ENCODE results near the gene MTR. TPM values are rescaled to one million over a fixed set of nuclear protein-coding genes. Genes with fewer than 3 reads are reported as not detected.

Gene MTR
- total and polyA plus RNA-seq, 9 of the 15 experiments (the other 6 are each of a cell fraction or from before 2014, with no cell fraction given) = 3.4 to 44.3 (median 20.3) TPM

- TF ChIP-seq ARID1B (IDR thresholded peaks at IDR 0.05) = no peak
- peak; percentile 40 for TF ChIP-seq MAFG (tag; conservative IDR thresholded peaks at IDR 0.05)
- no peak for TF ChIP-seq HMG20A (CRISPR knock-in tag; conservative IDR thresholded peaks at IDR 0.05)
- TF ChIP-seq MAFK (IDR thresholded peaks at IDR 0.05; ENCODE audit: low read length) = 0 out of 2 replicates have a peak, but pooled peaks have one; percentile 6
- TF ChIP-seq C11orf30 (IDR thresholded peaks at IDR 0.05; ENCODE audit: low read depth) = peak; percentile 48; the same call in 1 of the 2 replicates
- peak; percentile 74 for TF ChIP-seq ZNF316 (IDR thresholded peaks at IDR 0.05)
- in situ Hi-C loops (cut with MboI) (no loop called here), intact Hi-C loops (cut with micrococcal nuclease) (no loop called here)
- no peak for FAIRE-seq
- Histone ChIP-seq H3K27ac (ENCODE audit: extremely low read depth, low read depth, low read length) (no peak overlapping the region), H3K36me3 (ENCODE audit: control insufficient read depth, insufficient read depth, low read length) (peaks cover 91% of the 10 kb centered on the region), H3K9me3 (replicated peaks; ENCODE audit: control insufficient read depth, insufficient read depth, low read depth, low read length) (no peaks in the 10 kb centered on the region), H3K4me2 (ENCODE audit: insufficient read depth, low read length) (no peak overlapping the region), H3K4me3 (no peak overlapping the region), H3K79me2 (ENCODE audit: control insufficient read depth, insufficient read depth, low read length) (no peaks in the 10 kb centered on the region), H2AFZ (ENCODE audit: low read depth, low read length) (no peak overlapping the region), H4K20me1 (replicated peaks; ENCODE audit: control insufficient read depth, insufficient read depth, low read length) (no peaks in the 10 kb centered on the region), H3K4me1 (replicated peaks in 1 of 2; ENCODE audit: control insufficient read depth in 2 of 2, insufficient read depth in 2 of 2, low read length in 2 of 2) (no peaks in the 10 kb centered on the region), H3K27me3 (ENCODE audit: control insufficient read depth in 2 of 2, insufficient read depth in 2 of 2, low read length in 2 of 2) (no peaks in the 10 kb centered on the region), H3K9ac (ENCODE audit: insufficient read depth in 1 of 2, low read depth in 2 of 2, low read length in 2 of 2) (no peak overlapping the region), H3K9me1 (ENCODE audit: control insufficient read depth, insufficient read depth, low read length) (no peaks in the 10 kb centered on the region)
- CTCF ChIA-PET (ENCODE audit: low intra/inter-chr PET ratio) = no interaction called here
- WGBS (ENCODE audit: insufficient coverage, low coverage, missing lambda C conversion rate) = 95% methylated on average over 4 of the region's 4 CpGs
- ATAC-seq = no peak
- no peak for DNase-seq (ENCODE audit: extremely low read depth in 1 of 4, low spot score in 3 of 4)
- POLR2A ChIA-PET = no interaction called here
- BruUV-seq (replicated peaks) = no TSS peak
Measured at GRCh38 chr1:236837115-236837514, 42.0 kb downstream of the MTR start.

- CTCF ChIA-PET (ENCODE audit: low intra/inter-chr PET ratio) = no interaction called here
- POLR2A ChIA-PET = no interaction called here
- Histone ChIP-seq H3K27me3 (ENCODE audit: control insufficient read depth in 2 of 2, insufficient read depth in 2 of 2, low read length in 2 of 2) (no peaks in the 10 kb centered on the region), H3K27ac (ENCODE audit: extremely low read depth, low read depth, low read length) (no peak overlapping the region), H3K4me1 (replicated peaks in 1 of 2; ENCODE audit: control insufficient read depth in 2 of 2, insufficient read depth in 2 of 2, low read length in 2 of 2) (no peaks in the 10 kb centered on the region), H3K9me3 (replicated peaks; ENCODE audit: control insufficient read depth, insufficient read depth, low read depth, low read length) (no peaks in the 10 kb centered on the region), H3K79me2 (ENCODE audit: control insufficient read depth, insufficient read depth, low read length) (no peaks in the 10 kb centered on the region), H4K20me1 (replicated peaks; ENCODE audit: control insufficient read depth, insufficient read depth, low read length) (no peaks in the 10 kb centered on the region), H3K9me1 (ENCODE audit: control insufficient read depth, insufficient read depth, low read length) (no peaks in the 10 kb centered on the region), H3K36me3 (ENCODE audit: control insufficient read depth, insufficient read depth, low read length) (peaks cover 86% of the 10 kb centered on the region), H3K4me3 (no peak overlapping the region), H3K9ac (ENCODE audit: insufficient read depth in 1 of 2, low read depth in 2 of 2, low read length in 2 of 2) (no peak overlapping the region), H2AFZ (ENCODE audit: low read depth, low read length) (no peak overlapping the region), H3K4me2 (ENCODE audit: insufficient read depth, low read length) (no peak overlapping the region)
- FAIRE-seq = no peak
- in situ Hi-C loops (cut with MboI) = no loop called here
- no peak for DNase-seq (ENCODE audit: extremely low read depth in 1 of 4, low spot score in 3 of 4)
- WGBS (ENCODE audit: insufficient coverage, low coverage, missing lambda C conversion rate) = 88% methylated on average over 2 of the region's 2 CpGs
- intact Hi-C loops (cut with micrococcal nuclease) = no loop called here
- no peak for ATAC-seq
- BruUV-seq (replicated peaks) = no TSS peak
- TF ChIP-seq NCOA2 (IDR thresholded peaks at IDR 0.05; ENCODE audit: partially characterized antibody in 2 of 2) (no peak), PHTF2 (CRISPR knock-in tag; IDR thresholded peaks at IDR 0.05) (no peak), BMI1 (IDR thresholded peaks at IDR 0.05; ENCODE audit: low read length) (no peak), ZSCAN32 (CRISPR knock-in tag; IDR thresholded peaks at IDR 0.05) (no peak), KDM2B (CRISPR knock-in tag; IDR thresholded peaks at IDR 0.05) (no peak), DEAF1 (CRISPR knock-in tag; IDR thresholded peaks at IDR 0.05) (no peak), NCOR1 (IDR thresholded peaks at IDR 0.05) (no peak), ETV6 (IDR thresholded peaks at IDR 0.05; ENCODE audit: borderline replicate concordance in 1 of 2, low read depth in 2 of 2, low read length in 1 of 2) (no peak), ETV6 (CRISPR knock-in tag; IDR thresholded peaks at IDR 0.05; ENCODE audit: borderline replicate concordance) (no peak), KDM4B (IDR thresholded peaks at IDR 0.05; ENCODE audit: borderline replicate concordance in 2 of 2, low read depth in 1 of 2) (no peak)
- TF ChIP-seq, protein P1, sequence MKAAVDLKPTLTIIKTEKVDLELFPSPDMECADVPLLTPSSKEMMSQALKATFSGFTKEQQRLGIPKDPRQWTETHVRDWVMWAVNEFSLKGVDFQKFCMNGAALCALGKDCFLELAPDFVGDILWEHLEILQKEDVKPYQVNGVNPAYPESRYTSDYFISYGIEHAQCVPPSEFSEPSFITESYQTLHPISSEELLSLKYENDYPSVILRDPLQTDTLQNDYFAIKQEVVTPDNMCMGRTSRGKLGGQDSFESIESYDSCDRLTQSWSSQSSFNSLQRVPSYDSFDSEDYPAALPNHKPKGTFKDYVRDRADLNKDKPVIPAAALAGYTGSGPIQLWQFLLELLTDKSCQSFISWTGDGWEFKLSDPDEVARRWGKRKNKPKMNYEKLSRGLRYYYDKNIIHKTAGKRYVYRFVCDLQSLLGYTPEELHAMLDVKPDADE (conservative IDR thresholded peaks at IDR 0.05; ENCODE audit: control insufficient read depth, low read depth, low read length) = no peak
Measured at GRCh38 chr1:236837897-236838296, 42.8 kb downstream of the MTR start.

All from K562 (cell line).